ENCODE results near the gene AFF3. TPM values are rescaled to one million over a fixed set of nuclear protein-coding genes. Genes with fewer than 3 reads are reported as not detected.

Gene AFF3
- total and polyA plus RNA-seq, 4 experiments from 2014 or later: 0.63 to 4.6 (median 3.6) TPM

DNA sequence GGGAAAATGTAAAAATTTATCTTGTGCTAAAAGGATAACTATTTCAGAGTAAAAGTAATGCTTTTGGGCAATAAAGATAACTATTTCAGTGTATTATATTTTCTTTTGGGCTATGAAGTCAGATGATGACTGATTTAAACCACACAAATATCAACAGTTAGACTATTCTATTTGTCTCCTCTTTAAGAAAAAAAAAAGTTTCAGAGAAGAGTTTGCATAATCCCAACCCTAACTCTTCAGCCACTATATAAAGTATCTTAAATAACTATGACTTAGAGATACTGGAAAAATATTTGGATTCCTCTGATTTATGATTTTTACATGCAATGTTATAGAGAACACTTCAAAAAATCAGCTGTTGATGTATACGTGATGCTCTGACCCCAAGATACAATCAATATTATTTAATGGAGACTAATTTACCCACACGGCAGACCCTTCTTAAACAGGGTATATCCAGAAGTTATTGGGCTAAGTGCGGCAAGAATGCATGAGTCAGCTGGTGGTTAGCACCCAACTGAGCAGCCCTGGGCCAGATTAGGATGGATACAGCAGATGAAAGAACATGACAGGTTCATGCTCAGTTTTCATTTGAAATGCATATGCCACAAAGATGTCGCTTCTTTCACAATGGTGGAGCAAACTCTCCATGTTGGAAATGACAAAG is 279.0 kb downstream of the AFF3 start:
- no peaks in the 10 kb centered on the region for H3K27me3 ChIP-seq (ENCODE audit: insufficient read depth, low read length)
- intact Hi-C loops (cut with micrococcal nuclease): no loop called here
- Mint-ChIP-seq H3K36me3 (no peaks in the 10 kb centered on the region), H3K9me3 (no peaks in the 10 kb centered on the region), H3K4me3 (no peak overlapping the region), H3K4me1 (peaks cover 14 to 24% (median 17%) of the 10 kb centered on the region in 4 donors), H3K27me3 (peaks cover 0 to 4% of the 10 kb centered on the region in 2 donors), H3K27ac (no peak overlapping the region)
- H3K9me3 ChIP-seq (ENCODE audit: control insufficient read depth in 1 of 2, low read length in 2 of 2): no peaks in the 10 kb centered on the region
- no peak for DNase-seq
- no peak overlapping the region for H3K4me3 ChIP-seq (ENCODE audit: low read length in 2 of 2)
- H3K27ac ChIP-seq (ENCODE audit: low read depth, low read length): no peak overlapping the region
- no peaks in the 10 kb centered on the region for H3K36me3 ChIP-seq (ENCODE audit: insufficient read depth, low read length)
- H3K4me1 ChIP-seq (ENCODE audit: insufficient read depth, low read length): peaks cover 19% of the 10 kb centered on the region
- ChIA-PET POLR2A (ENCODE audit: partially characterized antibody) (no interaction called here), CTCF (ENCODE audit: partially characterized antibody) (no interaction called here)

DNA sequence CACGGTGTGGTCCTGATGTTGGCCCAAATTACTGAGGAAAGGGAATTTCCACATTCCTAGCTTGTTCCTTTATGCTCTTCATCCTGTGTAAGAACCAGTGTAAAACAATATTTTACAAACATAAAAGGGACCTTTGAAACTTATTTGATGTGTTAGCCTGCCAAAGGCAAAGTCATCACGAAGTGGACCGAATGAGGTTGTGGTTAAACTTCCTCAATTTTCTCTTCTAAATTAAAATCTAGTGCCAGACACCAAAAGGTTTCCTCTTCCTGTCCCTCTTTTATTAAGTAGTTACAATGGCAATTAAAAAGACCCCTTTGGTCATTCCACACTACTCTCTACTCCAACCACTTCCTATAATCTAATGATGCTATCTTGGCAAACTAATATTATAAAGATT is 279.8 kb downstream of the AFF3 start:
- Mint-ChIP-seq H3K36me3 (no peaks in the 10 kb centered on the region), H3K9me3 (no peaks in the 10 kb centered on the region), H3K27me3 (peaks cover 0 to 4% of the 10 kb centered on the region in 2 donors), H3K4me1 (peaks cover 14 to 24% (median 17%) of the 10 kb centered on the region in 4 donors), H3K4me3 (peak overlapping the region in 1 of 8 donors; percentile 21), H3K27ac (peak overlapping the region in 1 of 7 donors; percentile 42)
- no peak for DNase-seq
- ChIA-PET POLR2A (ENCODE audit: partially characterized antibody) (no interaction called here), CTCF (ENCODE audit: partially characterized antibody) (no interaction called here)
- Histone ChIP-seq H3K27me3 (ENCODE audit: insufficient read depth, low read length) (no peaks in the 10 kb centered on the region), H3K4me3 (ENCODE audit: low read length in 2 of 2) (no peak overlapping the region), H3K9me3 (ENCODE audit: control insufficient read depth in 1 of 2, low read length in 2 of 2) (no peaks in the 10 kb centered on the region), H3K27ac (ENCODE audit: low read depth, low read length) (no peak overlapping the region), H3K36me3 (ENCODE audit: insufficient read depth, low read length) (no peaks in the 10 kb centered on the region), H3K4me1 (ENCODE audit: insufficient read depth, low read length) (peaks cover 19% of the 10 kb centered on the region)
- intact Hi-C loops (cut with micrococcal nuclease): no loop called here

DNA sequence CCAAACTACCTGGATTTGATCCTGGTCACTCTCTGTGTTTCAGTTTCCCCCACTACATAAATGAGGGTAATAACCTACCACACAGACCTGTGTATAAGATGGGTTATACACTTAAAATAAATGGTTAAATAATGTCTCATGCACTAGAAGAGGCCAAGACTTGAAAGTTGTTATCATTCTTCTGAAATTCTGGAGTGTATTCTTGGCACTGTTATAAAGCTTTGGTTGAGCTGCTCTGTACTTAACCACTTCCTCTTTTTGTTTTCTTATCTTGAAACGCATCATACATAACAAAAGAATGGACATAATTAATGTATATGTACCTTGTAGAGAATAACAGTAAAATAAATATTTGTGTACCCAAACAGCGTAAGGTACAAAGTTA is 281.0 kb downstream of the AFF3 start:
- intact Hi-C loops (cut with micrococcal nuclease): no loop called here
- Mint-ChIP-seq H3K27ac (no peak overlapping the region), H3K4me3 (peak overlapping the region in 2 of 8 donors; percentile 2 to 41)

DNA sequence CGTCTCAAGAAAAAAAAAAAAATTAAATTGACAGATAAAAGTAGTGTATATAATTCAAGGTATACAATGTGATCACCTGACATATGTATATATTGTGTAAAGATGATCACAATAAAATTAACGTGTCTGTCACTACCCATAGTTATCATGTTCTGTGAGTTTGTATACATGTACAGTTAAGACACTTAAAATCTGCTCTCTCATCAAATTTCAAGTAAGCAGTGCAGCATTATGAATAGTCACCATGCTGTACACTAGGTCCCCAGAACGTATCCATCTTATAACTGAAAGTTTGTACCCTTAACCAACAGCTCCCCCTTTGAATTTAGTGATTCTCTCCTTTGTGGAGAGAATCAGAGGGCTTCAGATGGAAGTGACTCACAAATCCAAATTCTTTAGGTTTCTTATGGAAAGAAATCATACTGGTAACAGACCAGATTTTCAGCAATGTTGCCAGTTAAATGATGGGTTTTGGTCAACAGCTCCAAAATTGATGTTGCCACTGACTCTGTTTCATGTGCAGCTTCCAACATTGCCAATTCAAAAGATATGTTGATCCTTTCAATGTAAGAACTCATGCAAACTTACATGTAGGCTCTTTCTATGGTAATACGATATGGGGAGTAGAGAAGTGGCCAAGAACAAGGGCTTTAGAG is 281.5 kb downstream of the AFF3 start:
- no peaks in the 10 kb centered on the region for H3K9me3 ChIP-seq (ENCODE audit: control insufficient read depth in 1 of 2, low read length in 2 of 2)
- H3K27ac Mint-ChIP-seq: no peak overlapping the region
- peak overlapping the region in 1 of 8 donors; percentile 41 for H3K4me3 Mint-ChIP-seq
- peaks cover 0 to 3% (median under 1%) of the 10 kb centered on the region in 8 donors for H3K9me3 Mint-ChIP-seq
- no peak for DNase-seq
- no peak overlapping the region for H3K27ac ChIP-seq (ENCODE audit: low read depth, low read length)
- no peaks in the 10 kb centered on the region for H3K27me3 ChIP-seq (ENCODE audit: insufficient read depth, low read length)
- ChIA-PET CTCF (ENCODE audit: partially characterized antibody) (no interaction called here), POLR2A (ENCODE audit: partially characterized antibody) (no interaction called here)
- H3K4me1 ChIP-seq (ENCODE audit: insufficient read depth, low read length): peaks cover 19% of the 10 kb centered on the region
- no peak overlapping the region for H3K4me3 ChIP-seq (ENCODE audit: low read length in 2 of 2)
- peaks cover 14 to 24% (median 17%) of the 10 kb centered on the region in 4 donors for H3K4me1 Mint-ChIP-seq
- no peaks in the 10 kb centered on the region for H3K36me3 Mint-ChIP-seq
- H3K36me3 ChIP-seq (ENCODE audit: insufficient read depth, low read length): no peaks in the 10 kb centered on the region
- intact Hi-C loops (cut with micrococcal nuclease): no loop called here
- peaks cover 0 to 4% of the 10 kb centered on the region in 2 donors for H3K27me3 Mint-ChIP-seq

More for the DNA sequence above, 281.0 kb downstream of the AFF3 start:
- Mint-ChIP-seq H3K36me3 (no peaks in the 10 kb centered on the region), H3K27me3 (peaks cover 0 to 4% of the 10 kb centered on the region in 2 donors), H3K9me3 (no peaks in the 10 kb centered on the region), H3K4me1 (peaks cover 14 to 24% (median 17%) of the 10 kb centered on the region in 4 donors)
- ChIA-PET CTCF (ENCODE audit: partially characterized antibody) (no interaction called here), POLR2A (ENCODE audit: partially characterized antibody) (no interaction called here)
- Histone ChIP-seq H3K4me3 (ENCODE audit: low read length in 2 of 2) (no peak overlapping the region), H3K9me3 (ENCODE audit: control insufficient read depth in 1 of 2, low read length in 2 of 2) (no peaks in the 10 kb centered on the region), H3K27ac (ENCODE audit: low read depth, low read length) (no peak overlapping the region), H3K4me1 (ENCODE audit: insufficient read depth, low read length) (peaks cover 19% of the 10 kb centered on the region), H3K27me3 (ENCODE audit: insufficient read depth, low read length) (no peaks in the 10 kb centered on the region), H3K36me3 (ENCODE audit: insufficient read depth, low read length) (no peaks in the 10 kb centered on the region)
- DNase-seq: no peak

DNA sequence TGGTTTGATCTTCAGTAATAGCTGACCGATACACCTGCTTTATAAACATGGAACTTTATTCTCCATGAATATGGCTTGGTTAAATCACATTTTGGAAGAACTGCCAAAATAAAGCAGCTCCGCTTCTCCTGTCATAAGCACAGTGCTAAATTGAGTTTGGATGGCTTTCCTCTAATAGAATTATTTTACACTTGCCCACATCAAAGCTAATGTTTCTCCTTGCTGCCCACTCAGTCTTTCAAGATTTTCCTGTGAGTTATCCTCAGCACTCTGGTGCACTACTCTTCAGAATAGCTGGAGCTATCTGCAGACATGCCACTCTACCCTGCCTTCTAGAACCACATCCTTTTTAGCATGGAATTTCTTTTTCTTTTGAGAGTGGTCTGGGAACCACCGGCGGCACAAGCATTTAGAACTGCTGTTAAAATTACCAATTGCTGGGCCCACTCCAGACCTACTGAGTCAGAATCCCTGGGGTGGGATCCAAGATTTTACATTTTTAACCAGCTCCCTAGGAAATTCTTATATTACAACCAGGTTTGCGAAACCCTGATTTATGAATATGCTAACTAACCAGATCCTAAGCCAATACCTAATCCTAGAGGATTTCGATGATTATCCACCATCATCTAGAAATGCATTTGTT is 283.3 kb downstream of the AFF3 start:
- no peaks in the 10 kb centered on the region for H3K36me3 Mint-ChIP-seq
- no peaks in the 10 kb centered on the region for H3K27me3 Mint-ChIP-seq
- H3K36me3 ChIP-seq (ENCODE audit: insufficient read depth, low read length): no peaks in the 10 kb centered on the region
- no peaks in the 10 kb centered on the region for H3K27me3 ChIP-seq (ENCODE audit: insufficient read depth, low read length)
- H3K4me3 Mint-ChIP-seq: no peak overlapping the region
- CTCF ChIA-PET (ENCODE audit: partially characterized antibody): no interaction called here
- intact Hi-C loops (cut with micrococcal nuclease): no loop called here
- no peak overlapping the region for H3K4me3 ChIP-seq (ENCODE audit: low read length in 2 of 2)
- H3K27ac ChIP-seq (ENCODE audit: low read depth, low read length): no peak overlapping the region
- H3K9me3 Mint-ChIP-seq: peaks cover 0 to 4% (median under 1%) of the 10 kb centered on the region in 8 donors
- H3K9me3 ChIP-seq (ENCODE audit: control insufficient read depth in 1 of 2, low read length in 2 of 2): no peaks in the 10 kb centered on the region
- no peak for DNase-seq
- peaks cover 14 to 24% (median 17%) of the 10 kb centered on the region in 4 donors for H3K4me1 Mint-ChIP-seq
- no peak overlapping the region for H3K27ac Mint-ChIP-seq
- H3K4me1 ChIP-seq (ENCODE audit: insufficient read depth, low read length): peaks cover 19% of the 10 kb centered on the region
- POLR2A ChIA-PET (ENCODE audit: partially characterized antibody): no interaction called here

DNA sequence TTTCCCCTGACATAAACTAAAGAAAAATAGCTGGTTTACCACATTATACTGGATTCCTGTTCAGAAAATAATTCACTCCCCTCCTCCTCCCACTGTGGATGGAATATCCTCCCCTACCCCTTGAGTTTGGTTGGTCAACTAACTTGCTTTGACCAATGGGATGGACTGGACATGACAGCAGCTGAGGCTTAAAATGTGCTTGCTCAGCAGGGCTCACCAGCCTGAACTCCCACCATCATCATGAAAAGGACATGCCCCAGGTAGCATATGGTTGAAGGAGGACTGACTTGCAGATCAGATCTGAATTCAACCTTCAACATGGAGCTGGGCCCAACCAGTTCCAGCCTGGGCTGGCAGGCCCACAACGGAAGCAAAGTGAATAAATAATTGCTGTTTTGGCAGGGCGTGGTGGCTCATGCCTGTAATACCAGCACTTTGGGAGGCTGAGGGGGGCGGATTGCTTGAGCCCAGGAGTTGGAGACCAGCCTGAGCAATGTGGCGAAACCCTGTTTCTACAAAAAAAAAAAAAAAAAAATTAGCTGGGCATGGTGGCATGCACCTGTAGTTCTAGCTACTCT is 284.4 kb downstream of the AFF3 start:
- CTCF ChIA-PET (ENCODE audit: partially characterized antibody): no interaction called here
- intact Hi-C loops (cut with micrococcal nuclease): no loop called here
- H3K4me1 Mint-ChIP-seq: peaks cover 14 to 23% (median 17%) of the 10 kb centered on the region in 4 donors
- Histone ChIP-seq H3K27me3 (ENCODE audit: insufficient read depth, low read length) (no peaks in the 10 kb centered on the region), H3K9me3 (ENCODE audit: control insufficient read depth in 1 of 2, low read length in 2 of 2) (no peaks in the 10 kb centered on the region), H3K4me1 (ENCODE audit: insufficient read depth, low read length) (peaks cover 19% of the 10 kb centered on the region), H3K4me3 (ENCODE audit: low read length in 2 of 2) (no peak overlapping the region), H3K27ac (ENCODE audit: low read depth, low read length) (no peak overlapping the region), H3K36me3 (ENCODE audit: insufficient read depth, low read length) (no peaks in the 10 kb centered on the region)
- DNase-seq: no peak
- no peak overlapping the region for H3K4me3 Mint-ChIP-seq
- POLR2A ChIA-PET (ENCODE audit: partially characterized antibody): no interaction called here
- H3K36me3 Mint-ChIP-seq: no peaks in the 10 kb centered on the region
- no peaks in the 10 kb centered on the region for H3K27me3 Mint-ChIP-seq
- no peak overlapping the region for H3K27ac Mint-ChIP-seq
- H3K9me3 Mint-ChIP-seq: peaks cover 0 to 4% (median under 1%) of the 10 kb centered on the region in 8 donors

DNA sequence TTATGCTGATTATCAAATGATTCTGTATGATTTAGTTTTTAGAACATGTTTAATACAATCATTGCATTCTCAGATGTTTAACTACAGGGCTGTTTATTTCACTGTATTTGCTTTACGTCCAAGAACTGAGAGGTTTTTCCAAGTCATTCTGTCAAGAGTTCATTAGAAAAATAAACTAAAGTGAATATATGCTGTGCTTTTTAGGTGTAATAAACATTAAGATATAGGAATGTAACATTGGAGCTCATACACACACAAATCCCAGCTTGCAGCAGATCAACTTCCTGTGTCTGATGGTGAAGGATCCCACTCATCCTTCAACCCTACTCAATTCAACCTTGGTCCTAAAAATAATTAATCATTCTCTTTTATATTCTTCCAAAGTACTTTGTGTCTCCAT is 285.0 kb downstream of the AFF3 start:
- Mint-ChIP-seq H3K4me3 (no peak overlapping the region), H3K27ac (no peak overlapping the region), H3K27me3 (peaks cover 0 to under 1% of the 10 kb centered on the region in 2 donors), H3K36me3 (no peaks in the 10 kb centered on the region), H3K4me1 (peaks cover 14 to 18% (median 17%) of the 10 kb centered on the region in 4 donors), H3K9me3 (peaks cover 0 to 4% (median under 1%) of the 10 kb centered on the region in 8 donors)
- peaks cover 16% of the 10 kb centered on the region for H3K4me1 ChIP-seq (ENCODE audit: insufficient read depth, low read length)
- POLR2A ChIA-PET (ENCODE audit: partially characterized antibody): no interaction called here
- no peak overlapping the region for H3K27ac ChIP-seq (ENCODE audit: low read depth, low read length)
- CTCF ChIA-PET (ENCODE audit: partially characterized antibody): no interaction called here
- H3K36me3 ChIP-seq (ENCODE audit: insufficient read depth, low read length): no peaks in the 10 kb centered on the region
- H3K4me3 ChIP-seq (ENCODE audit: low read length in 2 of 2): no peak overlapping the region
- H3K9me3 ChIP-seq (ENCODE audit: control insufficient read depth in 1 of 2, low read length in 2 of 2): no peaks in the 10 kb centered on the region
- intact Hi-C loops (cut with micrococcal nuclease): no loop called here
- H3K27me3 ChIP-seq (ENCODE audit: insufficient read depth, low read length): no peaks in the 10 kb centered on the region
- no peak for DNase-seq

Measured in CD4-positive, alpha-beta memory T cell (primary cell).